ENCODE measurements around the gene TRABD2B.

GRCh38 chr1:47786316-47786715 is 210.9 kb downstream of the TRABD2B start:
- TF ChIP-seq POLR2A (IDR thresholded peaks at IDR 0.05; ENCODE audit: low read depth, low read length) (no peak), EZH2 (IDR thresholded peaks at IDR 0.05; ENCODE audit: borderline replicate concordance, low read depth, low read length, severe bottlenecking) (no peak), POLR2AphosphoS5 (IDR thresholded peaks at IDR 0.05; ENCODE audit: insufficient read depth, low read depth, low read length) (no peak)
